Stimulated activated CD4-positive, alpha-beta T cell treated with anti-CD3 and anti-CD28 coated beads, Interleukin-12 subunit alpha, Interleukin-12 subunit beta, amount 100 ng/mL, for 4 hours (primary cell): Measurements from ENCODE around the gene FRAS1.
"Not testable (repeated sequence)": the region's sequence is repeated elsewhere in the genome, so short reads cannot be mapped to it uniquely, and the experiment has no call there.

Experiments used
- DNase-seq: peaks from one replicate; pipeline ENCODE4 v3.0.0-alpha.2; 2020

FRAS1 gene

DNA sequence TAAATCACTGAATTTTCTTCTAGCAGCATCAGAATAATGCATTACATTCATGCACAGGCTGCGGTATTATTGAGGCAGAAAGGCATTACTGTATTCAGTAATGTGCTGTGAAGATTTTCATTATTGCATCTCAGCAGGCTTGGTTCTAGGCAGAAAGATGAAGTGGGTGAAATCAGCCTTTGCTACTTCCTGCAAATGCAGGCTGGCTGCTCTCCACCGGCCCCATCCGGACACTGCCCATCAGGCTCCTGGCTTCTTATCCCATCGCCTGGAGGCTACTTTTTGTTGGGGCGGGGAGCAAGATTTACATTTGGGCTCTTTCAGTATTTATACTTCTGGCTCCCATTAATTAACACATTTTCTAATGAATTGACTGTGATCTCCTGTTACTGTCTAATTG, 117.8 kb downstream of the FRAS1 start:
- DNase-seq = no peak

DNA sequence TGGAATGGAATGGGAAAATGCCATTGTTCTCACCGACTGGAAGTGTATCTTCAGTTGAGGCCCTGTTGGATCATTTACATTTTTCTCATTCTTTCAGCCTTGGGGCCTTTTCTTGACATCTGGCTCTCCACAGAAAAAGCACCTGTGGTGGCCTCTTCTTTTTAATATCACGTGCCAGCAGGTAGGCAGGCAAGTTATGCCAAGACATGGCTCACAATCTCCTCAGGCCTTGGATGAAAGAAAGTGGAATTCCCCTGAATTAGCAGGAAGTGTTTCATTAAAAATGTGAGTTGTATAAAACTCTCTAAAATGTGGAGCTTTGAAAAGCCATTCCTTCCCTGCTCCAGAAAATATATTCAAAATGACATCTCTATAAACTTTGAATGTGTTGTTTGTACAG, 122.1 kb downstream of the FRAS1 start:
- DNase-seq = no peak

DNA sequence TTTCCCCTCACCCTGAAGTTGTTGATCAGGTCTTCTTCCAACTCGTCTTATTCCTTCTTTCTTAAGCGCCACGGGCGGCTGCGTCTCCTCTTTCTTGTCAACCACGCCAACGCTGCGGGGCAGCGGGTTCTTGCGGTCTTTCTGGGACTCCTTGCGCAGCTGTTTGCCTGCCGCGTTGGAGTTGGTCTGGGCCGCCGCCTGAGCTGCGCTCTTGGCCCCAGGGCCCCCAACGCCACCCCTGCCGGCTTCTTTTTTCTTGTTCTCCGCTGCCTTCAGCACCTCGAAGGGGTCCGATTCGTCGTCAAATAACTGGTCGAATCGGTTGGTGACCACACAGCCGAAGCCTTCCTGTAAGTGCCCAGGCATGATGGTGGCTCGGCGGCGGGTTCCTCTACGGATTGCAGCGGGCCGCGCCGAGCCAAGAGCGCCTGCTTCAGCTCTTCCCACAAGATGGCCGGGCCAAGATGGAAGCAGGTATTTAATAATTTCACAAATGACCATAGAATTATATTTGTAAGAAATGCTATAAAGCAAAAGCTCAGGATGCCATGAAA, 124.6 kb downstream of the FRAS1 start:
- DNase-seq = not testable (repeated sequence)

DNA sequence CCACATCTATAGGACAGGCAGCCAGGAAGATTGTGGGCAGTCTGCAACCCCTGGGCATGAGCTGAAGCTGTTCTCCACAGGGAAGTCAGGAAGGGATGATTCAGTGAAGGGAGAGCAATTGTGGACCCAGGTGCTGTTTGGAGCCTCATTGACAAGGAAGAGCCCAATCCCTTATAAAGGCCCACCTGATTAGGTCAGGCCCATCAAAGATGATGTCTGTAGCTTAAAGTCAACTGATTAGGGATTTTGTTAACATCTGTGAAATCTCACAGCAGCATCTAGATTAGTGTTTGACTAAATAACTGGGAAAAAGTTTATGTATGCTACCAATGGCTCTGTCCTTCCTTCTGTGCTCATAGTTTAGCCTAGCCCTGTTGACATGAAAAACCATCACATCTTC, 127.5 kb downstream of the FRAS1 start:
- no peak for DNase-seq

DNA sequence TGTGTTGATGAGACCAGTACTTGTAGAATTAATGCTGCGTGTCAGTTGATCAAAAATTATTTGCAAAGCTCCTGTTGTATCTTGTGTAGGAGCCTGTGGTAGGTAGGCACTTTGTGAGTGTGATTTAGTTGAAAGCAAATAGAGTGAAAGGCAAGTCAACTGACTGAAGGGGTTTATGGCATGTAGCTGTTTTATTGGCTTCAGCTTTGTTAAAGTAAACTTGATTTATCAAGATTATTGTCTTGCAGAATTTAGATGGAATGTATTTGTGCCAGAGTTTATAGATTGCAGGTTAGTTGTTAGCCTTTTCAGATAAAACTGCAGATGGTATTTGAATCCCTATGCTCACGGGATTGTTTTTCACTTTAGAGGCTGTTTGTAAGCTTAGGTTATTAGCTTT, 128.0 kb downstream of the FRAS1 start:
- no peak for DNase-seq

DNA sequence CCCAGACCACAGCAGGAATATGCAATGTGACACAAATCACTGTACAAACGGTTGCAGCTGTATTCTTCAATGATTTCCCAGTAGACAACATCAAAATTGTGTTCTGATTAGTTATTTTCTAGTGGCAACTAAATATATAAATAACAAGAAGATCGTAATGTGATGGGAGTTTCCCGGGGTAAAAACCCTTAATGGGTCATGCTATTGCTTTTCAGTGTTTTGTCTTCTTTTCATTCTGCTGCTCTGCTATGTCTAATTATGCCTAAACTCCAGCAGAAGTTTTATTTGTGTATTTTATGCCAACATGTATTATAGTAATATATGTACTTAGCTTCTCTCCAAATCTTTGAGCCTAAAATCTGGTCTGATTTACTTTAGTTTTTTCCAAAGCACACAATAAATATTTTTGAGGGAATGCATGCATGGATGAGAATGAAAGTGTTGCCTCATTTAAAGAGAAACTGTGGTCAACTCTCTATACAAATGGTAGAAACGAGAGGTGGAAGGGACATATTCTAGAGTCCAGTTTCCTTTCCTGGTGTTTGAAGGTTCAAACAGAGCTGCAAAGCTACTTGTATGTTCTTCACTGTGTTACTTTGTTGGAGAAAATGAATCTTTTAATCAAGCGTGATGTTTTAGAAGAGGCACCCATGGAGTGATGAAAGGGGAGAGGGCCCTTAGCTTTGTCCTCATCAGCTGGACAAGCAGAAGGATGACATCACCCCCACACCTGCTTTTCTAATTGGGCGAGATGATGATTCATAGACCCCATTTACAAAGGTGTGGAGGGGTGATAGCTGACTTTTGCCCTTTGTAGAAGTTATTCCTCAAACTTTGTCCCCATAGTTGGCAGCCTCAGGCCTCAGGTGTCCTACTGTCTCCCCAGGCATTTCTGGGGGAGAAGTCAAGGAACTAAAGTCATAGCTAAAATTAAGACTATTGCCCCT, 129.7 kb downstream of the FRAS1 start:
- no peak for DNase-seq

DNA sequence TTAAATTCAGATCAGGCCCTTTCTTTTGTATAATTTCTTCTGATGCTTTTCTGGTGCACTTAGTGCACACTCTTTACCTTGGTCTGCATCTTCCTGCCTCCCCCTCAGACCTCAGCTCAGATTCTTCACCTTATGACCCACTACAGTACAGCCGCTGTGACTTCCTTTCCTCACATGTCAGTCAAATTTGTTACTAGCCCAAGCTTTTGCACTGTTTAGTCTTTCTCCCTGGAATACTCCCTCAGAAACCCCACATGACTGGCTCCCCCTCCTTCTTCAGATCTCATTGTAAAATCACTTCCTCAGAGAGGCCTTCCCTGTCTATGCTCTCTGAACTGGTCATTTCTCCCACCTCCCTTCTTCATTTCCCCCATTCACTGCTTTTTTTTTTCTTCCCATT, 132.9 kb downstream of the FRAS1 start:
- DNase-seq = no peak

DNA sequence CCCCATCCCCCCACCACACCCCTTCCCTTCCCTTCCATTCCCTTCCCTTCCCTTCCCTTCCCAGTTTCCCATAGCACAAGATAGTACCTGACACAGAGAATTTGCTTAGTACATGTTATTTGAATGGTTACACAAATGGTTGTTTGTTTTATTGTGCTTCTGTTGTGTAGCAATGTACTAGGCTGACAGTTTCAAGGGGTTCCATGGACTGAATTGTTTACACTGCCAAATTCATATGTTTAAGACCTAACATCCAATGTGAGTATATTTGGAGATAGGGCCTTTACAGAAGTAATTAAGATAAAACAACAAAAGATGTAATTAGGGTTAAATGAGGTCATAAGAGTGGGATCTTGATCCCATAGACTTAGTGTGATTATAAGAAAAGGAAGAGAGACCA, 133.5 kb downstream of the FRAS1 start:
- no peak for DNase-seq

DNA sequence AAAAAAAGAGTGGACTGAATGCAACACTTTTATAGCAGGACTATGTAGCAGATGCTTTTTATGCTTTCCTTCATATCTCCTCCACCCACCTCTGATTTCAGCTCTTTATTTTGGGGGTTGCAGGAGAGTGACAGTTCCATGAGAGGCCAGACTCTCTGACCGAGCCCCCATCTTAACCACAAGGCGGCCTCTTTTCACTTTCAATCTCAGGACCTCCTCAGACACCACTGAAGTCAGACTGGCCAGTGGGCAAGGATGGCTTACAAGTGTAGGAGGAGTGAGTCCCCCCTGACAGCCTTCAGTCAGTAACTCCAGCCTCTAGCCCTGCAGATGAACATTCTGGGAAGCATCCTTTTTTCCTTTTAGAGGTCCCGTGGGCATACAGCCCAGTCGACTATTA, 140.8 kb downstream of the FRAS1 start:
- no peak for DNase-seq

DNA sequence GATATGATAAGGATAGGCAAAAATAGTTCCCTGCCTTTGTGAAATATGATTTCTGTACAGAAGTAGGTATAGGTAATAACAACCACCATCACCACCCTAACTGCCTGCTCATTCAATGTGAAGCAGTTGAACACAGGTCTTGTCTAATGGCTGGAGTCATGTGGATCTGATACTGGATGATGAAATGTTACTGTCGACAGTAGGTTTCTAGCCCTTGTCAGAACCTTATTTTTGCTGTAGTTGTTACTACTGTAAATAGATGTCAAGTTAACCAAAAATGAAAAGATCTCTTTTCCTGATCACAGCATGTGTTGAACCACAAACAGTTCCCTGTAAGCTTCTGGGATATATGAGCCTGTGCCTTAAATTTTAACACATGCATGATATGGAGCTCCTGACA, 142.9 kb downstream of the FRAS1 start:
- DNase-seq = no peak

DNA sequence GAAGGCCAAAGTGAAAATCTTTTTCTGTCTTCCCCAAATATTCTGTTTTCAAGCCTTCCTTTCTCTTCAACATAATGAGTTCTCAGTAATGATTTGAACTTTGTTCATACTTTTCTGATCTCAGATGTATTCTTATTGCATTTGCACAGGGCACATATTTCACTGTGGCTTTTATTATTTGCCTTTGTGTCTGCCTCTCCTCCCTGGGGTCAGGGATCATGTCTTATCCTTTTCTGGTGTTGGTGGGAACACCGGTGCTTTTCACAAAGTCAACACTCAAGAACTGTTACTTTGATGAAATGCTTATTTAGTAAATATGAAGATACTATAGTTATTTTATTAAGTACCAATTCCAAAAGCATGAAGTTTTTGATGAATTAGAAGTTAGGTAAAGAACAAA, 143.8 kb downstream of the FRAS1 start:
- DNase-seq = no peak

DNA sequence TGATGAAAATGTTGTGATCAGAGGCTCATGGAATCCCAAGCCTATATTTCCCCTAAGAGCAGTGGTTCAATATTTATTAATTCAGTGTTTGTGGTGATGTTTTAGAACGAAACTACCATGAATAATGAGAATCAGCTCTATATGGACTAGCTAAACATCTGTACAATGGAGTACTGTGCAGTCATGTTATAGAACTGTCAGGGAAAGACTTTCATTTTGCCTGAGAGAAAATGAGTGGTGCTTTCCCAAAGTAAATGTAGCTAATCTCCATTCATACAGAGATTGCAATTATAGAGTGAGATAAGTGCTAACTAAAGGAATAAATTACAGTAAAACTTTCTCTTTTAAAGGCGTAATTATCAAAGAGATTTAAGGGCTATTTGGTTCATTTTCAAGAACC, 147.1 kb downstream of the FRAS1 start:
- no peak for DNase-seq

DNA sequence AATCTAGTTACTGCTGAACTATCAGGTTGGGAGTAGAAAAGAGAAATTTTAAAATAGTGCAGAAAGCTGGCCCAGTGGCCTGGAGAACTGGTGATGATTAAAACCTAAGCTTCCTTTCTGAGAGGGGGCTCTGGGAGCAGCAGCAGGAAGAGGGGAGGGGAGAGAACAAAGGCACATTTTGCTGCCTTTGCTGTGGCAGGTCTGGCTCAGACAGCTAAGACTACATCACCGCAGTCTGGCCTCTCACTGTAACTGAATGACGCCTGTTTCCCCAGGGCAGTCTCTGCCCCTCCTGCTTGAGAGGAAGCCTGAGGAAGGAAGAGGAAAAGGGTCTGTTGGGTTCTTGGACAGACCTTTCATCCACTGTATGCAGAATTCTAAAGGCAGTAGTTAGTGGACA, 148.5 kb downstream of the FRAS1 start:
- DNase-seq = no peak

DNA sequence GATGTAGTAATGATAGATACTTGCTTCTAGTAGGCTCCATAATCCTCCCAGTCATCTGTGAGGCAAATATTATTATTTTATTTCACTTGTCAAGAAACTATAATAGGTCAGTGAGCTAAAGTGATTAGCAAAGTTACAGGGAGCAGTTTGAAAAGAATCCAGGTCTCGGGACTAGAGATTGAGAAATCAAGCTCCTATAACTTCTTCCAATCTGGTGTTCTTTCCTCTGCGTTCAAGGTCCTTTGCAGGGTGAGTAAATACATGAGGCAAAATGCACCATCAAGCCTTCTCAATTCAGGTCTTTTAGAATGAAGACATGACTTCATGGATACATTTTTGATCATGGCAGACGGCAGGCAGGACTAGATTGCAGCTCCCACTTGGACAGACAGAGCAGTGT, 150.4 kb downstream of the FRAS1 start:
- no peak for DNase-seq

DNA sequence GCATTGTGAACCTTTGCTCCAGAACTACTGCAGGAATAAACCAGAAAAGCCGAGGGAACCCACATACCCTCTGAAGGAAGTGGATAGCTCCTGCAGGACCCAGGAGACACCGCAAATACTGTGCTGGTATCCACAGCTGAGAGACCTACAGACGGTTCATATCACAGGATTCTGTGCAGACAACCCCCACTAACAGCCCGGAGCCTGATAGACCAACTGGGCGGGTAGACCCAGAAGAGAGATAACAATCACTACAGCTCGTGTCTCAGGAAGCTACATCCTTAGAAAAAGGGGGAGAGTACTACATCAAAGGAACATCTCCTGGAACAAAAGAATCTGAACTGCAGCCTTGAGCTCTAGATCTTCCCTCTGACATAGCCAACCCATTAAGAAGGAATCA, 150.8 kb downstream of the FRAS1 start:
- DNase-seq = no peak

DNA sequence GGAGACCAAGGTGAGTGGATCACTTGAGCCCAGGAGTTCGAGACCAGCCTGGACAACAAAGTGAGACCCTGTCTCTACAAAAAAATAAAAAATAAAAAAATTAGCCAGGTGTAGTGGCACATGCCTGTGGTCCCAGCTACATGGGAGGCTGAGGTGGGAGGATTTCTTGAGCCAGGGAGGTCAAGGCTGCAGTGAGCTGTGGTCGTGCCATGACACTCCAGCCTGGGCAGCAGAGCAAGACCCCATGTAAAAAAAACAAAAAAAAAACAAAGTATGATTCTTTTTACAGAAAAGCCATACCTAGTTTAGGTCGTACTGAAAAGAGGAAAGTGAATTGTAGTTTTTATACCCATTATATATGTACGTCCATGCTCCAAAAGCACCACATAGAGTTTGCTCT, 151.8 kb downstream of the FRAS1 start:
- not testable (repeated sequence) for DNase-seq

DNA sequence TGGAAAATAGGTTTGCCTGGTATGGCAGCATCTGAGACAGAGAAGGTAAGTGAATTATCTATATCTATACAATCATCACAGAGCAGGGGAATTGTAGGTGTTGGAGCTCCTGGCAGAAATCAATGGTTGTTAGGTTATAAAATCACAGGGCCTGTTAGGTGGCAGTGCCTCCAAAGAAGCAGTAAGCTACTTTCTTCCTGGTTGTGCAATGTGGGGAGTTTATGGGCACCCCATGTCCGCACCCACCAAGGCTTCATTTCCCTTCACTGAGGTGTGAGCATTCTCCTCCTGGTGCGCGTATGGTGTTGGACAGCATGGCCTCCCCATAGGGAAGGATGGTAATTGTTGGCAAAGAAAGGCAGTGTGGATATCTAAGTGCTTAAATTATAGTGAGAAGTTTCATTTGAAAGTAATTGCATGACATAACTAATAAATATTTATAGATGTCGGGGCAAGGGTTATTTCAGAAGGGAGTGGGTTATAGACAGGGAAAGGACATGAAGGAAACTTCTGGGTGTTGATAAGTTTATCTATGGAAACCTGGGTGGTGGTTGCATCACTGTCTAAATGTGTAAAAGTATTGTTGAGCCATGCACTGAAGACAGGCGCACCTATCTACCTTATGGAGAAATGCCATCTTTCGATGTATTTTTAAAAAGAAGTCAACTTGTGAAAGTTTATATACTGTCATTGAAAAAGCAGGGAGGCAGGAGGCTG, 153.7 kb downstream of the FRAS1 start:
- no peak for DNase-seq

DNA sequence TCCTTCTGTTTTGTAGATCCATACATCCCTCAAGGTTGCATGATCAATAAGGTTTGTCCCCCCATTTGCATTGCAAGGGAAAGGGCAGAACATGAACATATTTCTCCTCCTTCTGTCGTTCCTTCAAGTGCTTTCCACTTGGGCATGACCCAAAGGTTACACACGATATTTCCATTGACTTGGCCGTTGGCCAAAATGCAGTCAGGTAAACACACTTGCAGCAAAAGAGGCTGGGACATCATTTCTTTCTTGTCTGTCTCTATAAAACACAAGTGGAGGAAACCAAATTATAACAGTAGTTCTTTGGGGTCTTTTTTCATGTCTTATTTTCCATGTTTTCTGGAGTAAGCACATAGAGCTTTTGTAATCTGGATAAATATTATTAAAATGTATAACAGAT, 156.1 kb downstream of the FRAS1 start:
- no peak for DNase-seq

DNA sequence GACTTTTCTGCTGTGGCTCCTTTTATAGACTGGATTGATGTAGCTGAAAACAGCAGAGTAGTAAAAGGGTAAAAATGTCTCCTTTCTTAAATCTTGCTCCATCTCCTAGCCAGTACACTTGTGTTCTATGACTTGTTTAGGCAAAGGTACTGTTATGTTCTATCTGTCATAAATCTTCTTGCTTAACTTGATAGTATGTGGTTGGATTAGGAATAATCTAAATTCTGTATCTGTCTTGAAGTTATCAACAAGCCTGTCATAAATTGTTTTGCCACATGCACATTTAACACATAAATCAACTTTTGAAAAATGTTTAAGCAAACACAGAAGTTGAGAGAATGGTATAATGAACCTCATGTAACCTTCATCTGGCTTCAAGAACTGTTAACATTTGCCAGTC, 157.0 kb downstream of the FRAS1 start:
- DNase-seq = no peak

DNA sequence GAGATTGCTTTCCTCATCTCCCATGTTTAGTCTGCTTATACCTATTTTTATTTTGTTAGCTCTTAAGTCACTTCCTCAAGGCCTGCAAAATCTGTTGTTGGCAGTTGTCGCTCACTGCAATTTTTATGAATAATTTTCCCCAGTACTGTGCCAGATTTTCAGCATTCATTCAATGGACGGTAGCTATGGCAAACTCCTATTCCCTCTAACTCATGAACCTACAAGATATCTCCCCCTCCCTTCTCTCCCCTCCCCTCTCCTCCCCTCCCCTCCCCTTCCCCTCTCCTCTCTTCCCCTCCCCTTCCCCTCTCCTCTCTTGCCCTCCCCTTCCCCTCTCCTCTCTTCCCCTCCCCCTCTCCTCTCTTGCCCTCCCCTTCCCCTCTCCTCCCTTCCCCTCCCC, 160.4 kb downstream of the FRAS1 start:
- no peak for DNase-seq

DNA sequence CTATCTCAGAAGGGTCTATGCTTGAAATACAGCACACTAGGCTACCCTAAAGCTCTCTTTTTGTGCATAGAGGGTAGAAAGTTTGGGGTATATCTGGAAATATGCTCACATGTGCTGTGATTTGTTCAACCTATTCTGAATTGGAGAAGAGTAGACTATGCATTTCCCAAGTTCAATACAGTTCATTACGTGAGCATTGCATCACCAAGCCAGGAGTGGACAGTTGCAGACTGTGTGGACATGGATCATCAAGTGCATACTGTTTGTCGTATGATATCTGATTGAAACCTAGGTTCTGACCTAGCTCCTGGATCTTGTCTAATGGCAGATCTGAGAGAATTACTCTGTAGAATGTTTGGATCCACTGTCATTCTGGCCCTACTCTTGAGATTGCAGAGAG, 161.1 kb downstream of the FRAS1 start:
- no peak for DNase-seq

DNA sequence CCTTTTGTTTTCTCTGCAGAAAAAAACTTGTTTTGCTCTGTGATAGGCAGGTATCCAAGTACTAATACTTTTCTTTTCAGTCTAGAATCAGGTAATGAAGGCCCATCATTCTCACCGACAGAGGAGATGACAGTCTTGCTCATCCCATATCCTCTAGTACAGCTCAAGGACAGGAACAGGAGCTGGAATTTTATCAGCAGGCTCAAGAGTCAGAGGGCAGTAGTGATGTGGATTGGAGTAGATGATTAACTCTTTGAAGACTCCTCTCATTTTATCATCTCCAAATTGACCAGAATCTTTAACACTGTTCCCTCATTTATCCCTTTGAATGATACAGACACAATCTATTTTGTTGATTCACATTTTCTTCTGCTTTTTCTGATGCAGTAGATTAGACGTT, 162.7 kb downstream of the FRAS1 start:
- DNase-seq = no peak

DNA sequence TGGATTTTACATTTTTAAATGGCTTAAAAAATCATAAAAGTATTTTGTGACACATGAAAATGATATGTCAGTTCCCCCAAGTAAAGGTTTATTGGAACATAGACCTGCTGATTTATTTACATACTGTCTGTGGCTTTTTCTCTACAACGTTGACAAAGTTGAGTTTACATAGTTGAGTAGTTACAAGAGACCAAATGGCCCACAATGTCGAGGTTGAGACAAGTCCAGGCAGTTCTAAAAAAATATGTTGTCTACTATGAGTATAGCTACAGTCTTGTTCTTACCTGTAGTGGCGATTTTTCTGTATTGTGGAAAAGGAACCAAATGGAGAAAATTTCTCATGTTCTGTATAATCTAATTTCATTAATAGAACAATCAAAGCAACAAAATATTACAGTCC, 163.2 kb downstream of the FRAS1 start:
- DNase-seq = no peak

DNA sequence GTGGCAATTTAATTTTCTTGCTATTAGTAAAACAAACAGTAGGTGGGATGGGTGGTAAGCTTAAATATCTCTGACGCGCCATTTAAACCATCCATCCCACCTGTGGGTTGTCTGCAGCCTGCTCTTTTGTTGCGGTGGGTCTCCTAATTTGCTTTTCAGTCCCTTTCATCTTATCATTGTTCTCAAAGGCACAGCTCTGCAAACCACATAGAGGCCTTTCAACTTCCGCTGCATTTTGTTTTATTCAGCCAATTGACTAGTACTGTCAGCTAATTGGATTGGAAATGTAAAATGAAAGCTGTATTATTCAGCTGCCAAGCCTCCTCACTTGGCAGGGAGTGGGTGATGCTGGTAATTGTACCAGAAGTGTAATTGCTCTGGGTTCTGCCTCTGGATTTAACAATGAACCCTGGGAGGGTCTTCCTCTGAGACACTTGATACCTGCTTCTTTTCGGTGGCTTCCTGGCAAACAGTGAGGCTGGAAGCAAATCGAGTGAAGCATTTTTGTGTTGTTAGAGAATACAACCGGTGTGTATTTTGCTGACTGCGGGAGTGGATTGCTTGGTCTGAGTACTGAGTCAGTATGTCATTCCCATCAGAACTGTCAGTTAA, 165.6 kb downstream of the FRAS1 start:
- DNase-seq = no peak
